GM23338 (cell line): ENCODE measurements around the gene KIF17. TPM values are rescaled to one million over a fixed set of nuclear protein-coding genes. Genes with fewer than 3 reads are reported as not detected.

Experiments used
- ATAC-seq: fragments of 200-7000 bp; cut with Tn5 transposase; 3 replicates; pipeline ENCODE4 v1.9.1; 2020
- DNase-seq: peaks from one replicate; pipeline ENCODE4 v3.0.0-alpha.2; 2015; ENCODE audit warnings: low spot score
- H2AFZ ChIP-seq: fragments of 200-600 bp; sonication (generic); 2 replicates; pipeline ENCODE4 v1.8.0; 2016; ENCODE audit warnings: antibody characterized with exemption, mild to moderate bottlenecking, moderate library complexity
- H3F3A ChIP-seq: fragments of 200-600 bp; sonication (generic); replicated peaks from 2 replicates; pipeline ENCODE4 v1.8.0; 2017; ENCODE audit warnings: antibody characterized with exemption, mixed run types, low read depth
- H3K27ac ChIP-seq: fragments of 200-600 bp; sonication (generic); 2 replicates; pipeline ENCODE4 v1.6.1; 2016; ENCODE audit warnings: low read depth
- H3K27me3 ChIP-seq: fragments of 200-600 bp; sonication (generic); 2 replicates; pipeline ENCODE4 v1.8.0; 2016; ENCODE audit warnings: mild to moderate bottlenecking, mixed run types, moderate library complexity; ENCODE audit not compliant: insufficient read depth
- H3K36me3 ChIP-seq: fragments of 200-600 bp; sonication (generic); 2 replicates; pipeline ENCODE4 v1.8.0; 2016; ENCODE audit warnings: mild to moderate bottlenecking; ENCODE audit not compliant: insufficient read depth
- H3K4me1 ChIP-seq: fragments of 200-600 bp; sonication (generic); 2 replicates; pipeline ENCODE4 v1.8.0; 2016; ENCODE audit warnings: mild to moderate bottlenecking, moderate library complexity; ENCODE audit not compliant: insufficient read depth
- H3K4me2 ChIP-seq: fragments of 200-600 bp; sonication (generic); 2 replicates; pipeline ENCODE4 v1.7.1; 2017; ENCODE audit warnings: mixed run types
- H3K4me3 ChIP-seq: fragments of 200-600 bp; sonication (generic); 2 replicates; pipeline ENCODE4 v1.6.1; 2016; ENCODE audit warnings: mixed run types
- H3K79me2 ChIP-seq: fragments of 200-600 bp; sonication (generic); replicated peaks from 2 replicates; pipeline ENCODE4 v1.8.0; 2017; ENCODE audit warnings: mild to moderate bottlenecking; ENCODE audit not compliant: insufficient read depth
- H3K9me2 ChIP-seq: fragments of 200-600 bp; sonication (generic); 2 replicates; pipeline ENCODE4 v1.8.0; 2017; ENCODE audit not compliant: insufficient read depth
- H4K20me1 ChIP-seq: fragments of 200-600 bp; sonication (generic); replicated peaks from 2 replicates; pipeline ENCODE4 v1.8.0; 2017; ENCODE audit warnings: mild to moderate bottlenecking; ENCODE audit not compliant: insufficient read depth
- H3K27ac Mint-ChIP-seq: 2 replicates; pipeline ENCODE4 v1.8.0; 2020; ENCODE audit warnings: inconsistent platforms, mild to moderate bottlenecking, moderate library complexity, mixed read lengths
- H3K27me3 Mint-ChIP-seq: 3 replicates; pipeline ENCODE4 v1.8.0; 2022; ENCODE audit warnings: low read depth, mild to moderate bottlenecking, moderate library complexity, mixed read lengths, inconsistent platforms; ENCODE audit not compliant: insufficient read depth, poor library complexity
- H3K36me3 Mint-ChIP-seq: 3 replicates; pipeline ENCODE4 v1.8.0; 2021; ENCODE audit warnings: low read depth, mild to moderate bottlenecking, inconsistent platforms, moderate library complexity, mixed read lengths
- H3K4me1 Mint-ChIP-seq: 3 replicates; pipeline ENCODE4 v1.8.0; 2020; ENCODE audit warnings: mild to moderate bottlenecking, inconsistent platforms, mixed read lengths
- H3K4me3 Mint-ChIP-seq: 3 replicates; pipeline ENCODE4 v1.8.0; 2021; ENCODE audit warnings: moderate library complexity, mild to moderate bottlenecking, inconsistent platforms, mixed read lengths
- H3K9me3 Mint-ChIP-seq: 3 replicates; pipeline ENCODE4 v1.8.0; 2020; ENCODE audit warnings: moderate library complexity, mild to moderate bottlenecking, inconsistent platforms, mixed read lengths
- EZH2phosphoT487 ChIP-seq: fragments of 200-600 bp; sonication (generic); IDR thresholded peaks from one replicate; pipeline ENCODE4 v1.8.1; 2018; ENCODE audit warnings: antibody characterized with exemption; ENCODE audit not compliant: unreplicated experiment
- JUNB ChIP-seq: IDR thresholded peaks from one replicate; pipeline ENCODE4 v1.6.1; 2016; ENCODE audit warnings: antibody characterized with exemption; ENCODE audit not compliant: unreplicated experiment
- REST ChIP-seq: IDR thresholded peaks from one replicate; pipeline ENCODE4 v1.6.1; 2018; ENCODE audit warnings: antibody characterized with exemption; ENCODE audit not compliant: unreplicated experiment
- polyA plus RNA-seq: library from polyadenylated mRNA; unstranded; fragments of >200 nt; fragmentation: Nextera tagmentation; extraction: Ambion mirVana; gene quantifications from 2 replicates; pipeline ENCODE4 v1.2.1, GENCODE V29; 2016
- total RNA-seq: library from RNA; depleted of rRNA; stranded (reverse); fragments of >200 nt; shearing (Covaris generic); gene quantifications from 2 replicates; pipeline ENCODE4 v1.2.3, GENCODE V29; 2014

Gene KIF17
- total and polyA plus RNA-seq, 2 experiments from 2014 or later, result 5.9 to 18.6 TPM

GRCh38 chr1:20726932-20727745 lies 9.3 kb upstream of the KIF17 start:
- H3K27me3 ChIP-seq, result peaks cover 19% of the 10 kb centered on the region
- H3K9me2 ChIP-seq, result no peaks in the 10 kb centered on the region
- DNase-seq (no peak), ATAC-seq (no peak)
- TF ChIP-seq REST (no peak), EZH2phosphoT487 (no peak), JUNB (no peak)
- no peak overlapping the region for H2AFZ ChIP-seq
- H3K27ac ChIP-seq, result no peak overlapping the region
- Mint-ChIP-seq H3K4me3 (no peak overlapping the region; the same call in 2 of the 3 replicates), H3K27ac (peak overlapping the region; percentile 78; the same call in 1 of the 2 replicates), H3K9me3 (no peaks in the 10 kb centered on the region), H3K36me3 (no peaks in the 10 kb centered on the region; the same call in 2 of the 3 replicates), H3K4me1 (peaks cover 33% of the 10 kb centered on the region), H3K27me3 (peaks cover 18% of the 10 kb centered on the region)
- H3K79me2 ChIP-seq, result no peaks in the 10 kb centered on the region
- peak overlapping the region; percentile 47; the same call in 1 of the 2 replicates for H3K4me3 ChIP-seq
- H4K20me1 ChIP-seq, result no peaks in the 10 kb centered on the region; the same call in 1 of the 2 replicates
- no peaks in the 10 kb centered on the region for H3K36me3 ChIP-seq
- H3F3A ChIP-seq, result no peaks in the 10 kb centered on the region
- peak overlapping the region; percentile 75 for H3K4me2 ChIP-seq
- H3K4me1 ChIP-seq, result peaks cover 29% of the 10 kb centered on the region

- H3K27me3 ChIP-seq, result peaks cover 15% of the 10 kb centered on the region
- no peaks in the 10 kb centered on the region for H3K9me2 ChIP-seq
- Mint-ChIP-seq H3K27me3 (peaks cover 17% of the 10 kb centered on the region), H3K9me3 (no peaks in the 10 kb centered on the region), H3K4me1 (peaks cover 34% of the 10 kb centered on the region), H3K4me3 (no peak overlapping the region), H3K36me3 (no peaks in the 10 kb centered on the region; the same call in 2 of the 3 replicates), H3K27ac (no peak overlapping the region; the same call in 1 of the 2 replicates)
- no peaks in the 10 kb centered on the region for H3F3A ChIP-seq
- DNase-seq (no peak), ATAC-seq (no peak)
- no peak for TF ChIP-seq JUNB
- no peaks in the 10 kb centered on the region; the same call in 1 of the 2 replicates for H4K20me1 ChIP-seq
- peaks cover 29% of the 10 kb centered on the region for H3K4me1 ChIP-seq
- no peak overlapping the region for H3K4me2 ChIP-seq
- no peak overlapping the region for H3K27ac ChIP-seq
- H3K79me2 ChIP-seq, result no peaks in the 10 kb centered on the region
- H3K36me3 ChIP-seq, result no peaks in the 10 kb centered on the region
- no peak overlapping the region for H2AFZ ChIP-seq
- no peak overlapping the region for H3K4me3 ChIP-seq
These were observed 8.5 kb upstream of the KIF17 start for GRCh38 chr1:20726118-20726911.
